IMR-90 (cell line): ENCODE data around the gene RNF112. TPM values are rescaled to one million over a fixed set of nuclear protein-coding genes. Genes with fewer than 3 reads are reported as not detected.

Source experiments
- ATAC-seq: fragments of 200-7000 bp; cut with Tn5 transposase; 2 replicates; pipeline ENCODE4 v1.9.1; 2020; ENCODE audit warnings: low read depth, mild to moderate bottlenecking, moderate library complexity
- BruUV-seq: library from RNA; stranded (reverse); fragments of 400-500 nt; replicated peaks from 2 replicates; lab custom pipeline; 2021; lab: Mats Ljungman, UMichigan
- CTCF ChIA-PET: fragments of 300-600 bp; formaldehyde crosslinking; extraction: SDS; loops from one replicate; lab custom pipeline; 2021; ENCODE audit warnings: antibody characterized with exemption; lab: Yijun Ruan, JAX
- POLR2A ChIA-PET: fragments of 300-600 bp; sonication (Branson Sonifier 250); formaldehyde crosslinking; loops from one replicate; lab custom pipeline; 2022; ENCODE audit warnings: antibody characterized with exemption; ENCODE audit not compliant: unreplicated experiment; lab: Charles Lee
- DNase-seq: peaks from one replicate; pipeline ENCODE4 v3.0.0; 2013
- H2AFZ ChIP-seq: replicated peaks from 2 replicates; pipeline ENCODE3; 2013; ENCODE audit warnings: low read length, mild to moderate bottlenecking; ENCODE audit not compliant: poor library complexity
- H2AK5ac ChIP-seq: 2 replicates; pipeline ENCODE4 v1.6.1; 2013; ENCODE audit warnings: low read depth, low read length, inconsistent platforms
- H2AK9ac ChIP-seq: replicated peaks from 2 replicates; pipeline ENCODE3; 2013; ENCODE audit warnings: mild to moderate bottlenecking, low read depth, low read length, moderate library complexity; ENCODE audit not compliant: poor library complexity
- H2BK120ac ChIP-seq: 2 replicates; pipeline ENCODE4 v1.6.1; 2013; ENCODE audit warnings: low read depth, low read length, inconsistent platforms
- H2BK15ac ChIP-seq: 3 replicates; pipeline ENCODE4 v1.6.1; 2013; ENCODE audit warnings: low read depth, low read length, inconsistent platforms
- H2BK20ac ChIP-seq: 2 replicates; pipeline ENCODE4 v1.6.1; 2013; ENCODE audit warnings: low read depth, mild to moderate bottlenecking, inconsistent platforms, low read length, moderate library complexity
- H2BK5ac ChIP-seq: 2 replicates; pipeline ENCODE4 v1.6.1; 2013; ENCODE audit warnings: mild to moderate bottlenecking, low read depth, low read length, inconsistent platforms; ENCODE audit not compliant: poor library complexity, severe bottlenecking
- H3K14ac ChIP-seq: replicated peaks from 2 replicates; pipeline ENCODE4 v1.6.1; 2013; ENCODE audit warnings: low read depth, low read length, inconsistent platforms
- H3K18ac ChIP-seq: 2 replicates; pipeline ENCODE4 v1.6.1; 2013; ENCODE audit warnings: low read depth, low read length, control low read depth
- H3K23ac ChIP-seq: 2 replicates; pipeline ENCODE4 v1.6.1; 2013; ENCODE audit warnings: low read depth, low read length, inconsistent platforms
- H3K27ac ChIP-seq: 2 replicates; pipeline ENCODE4 v1.5.1; 2013; ENCODE audit warnings: mild to moderate bottlenecking, control low read depth, low read length; ENCODE audit not compliant: insufficient read depth
- H3K27me3 ChIP-seq: 2 replicates; pipeline ENCODE4 v1.6.1; 2013; ENCODE audit warnings: low read length; ENCODE audit not compliant: control insufficient read depth, insufficient read depth
- H3K36me3 ChIP-seq: 2 replicates; pipeline ENCODE4 v1.6.1; 2013; ENCODE audit warnings: low read length, mixed read lengths; ENCODE audit not compliant: control insufficient read depth, insufficient read depth
- H3K4ac ChIP-seq: 2 replicates; pipeline ENCODE4 v1.6.1; 2013; ENCODE audit warnings: low read depth, low read length, inconsistent platforms
- H3K4me1 ChIP-seq: 2 replicates; pipeline ENCODE4 v1.6.1; 2013; ENCODE audit warnings: low read length, mixed read lengths; ENCODE audit not compliant: control insufficient read depth, insufficient read depth
- H3K4me2 ChIP-seq: 2 replicates; pipeline ENCODE4 v1.6.1; 2013; ENCODE audit warnings: low read depth, mild to moderate bottlenecking, control low read depth, low read length, moderate library complexity
- H3K4me3 ChIP-seq: 2 replicates; pipeline ENCODE4 v1.5.1; 2013; ENCODE audit warnings: low read depth, mild to moderate bottlenecking, control low read depth, low read length, moderate library complexity; ENCODE audit not compliant: insufficient read depth
- H3K56ac ChIP-seq: 2 replicates; pipeline ENCODE4 v1.6.1; 2013; ENCODE audit warnings: low read length, inconsistent platforms; ENCODE audit not compliant: insufficient read depth; ENCODE audit errors: extremely low read depth
- H3K79me1 ChIP-seq, 2 experiments: 2 replicates each; pipeline ENCODE4 v1.6.1; 2013; ENCODE audit warnings: low read length in 2 of 2, inconsistent platforms in 1 of 2, low read depth in 1 of 2
- H3K9ac ChIP-seq: 2 replicates; pipeline ENCODE4 v1.6.1; 2013; ENCODE audit warnings: low read depth, low read length, control low read depth
- H3K9me1 ChIP-seq: 2 replicates; pipeline ENCODE4 v1.6.1; 2013; ENCODE audit warnings: low read length, inconsistent platforms; ENCODE audit not compliant: insufficient read depth
- H3K9me3 ChIP-seq: 2 replicates; pipeline ENCODE4 v1.6.1; 2013; ENCODE audit warnings: low read length; ENCODE audit not compliant: control insufficient read depth, insufficient read depth
- H4K20me1 ChIP-seq: 2 replicates; pipeline ENCODE4 v1.6.1; 2013; ENCODE audit warnings: low read length, inconsistent platforms; ENCODE audit not compliant: insufficient read depth
- H4K5ac ChIP-seq: 2 replicates; pipeline ENCODE4 v1.6.1; 2013; ENCODE audit warnings: mild to moderate bottlenecking, low read depth, low read length, control low read depth
- H4K8ac ChIP-seq, 2 experiments: 2 replicates each; pipeline ENCODE4 v1.6.1; 2013; ENCODE audit warnings: low read depth in 2 of 2, low read length in 2 of 2, control low read depth in 1 of 2, inconsistent platforms in 1 of 2
- H4K91ac ChIP-seq: 2 replicates; pipeline ENCODE4 v1.6.1; 2013; ENCODE audit warnings: low read depth, low read length, inconsistent platforms; ENCODE audit not compliant: insufficient read depth
- BHLHE40 ChIP-seq: fragments of 150-350 bp; IDR thresholded peaks from 2 replicates; pipeline ENCODE4 v1.6.1; 2016; ENCODE audit warnings: mild to moderate bottlenecking, low read depth, low read length
- CHD1 ChIP-seq: IDR thresholded peaks from 2 replicates; pipeline ENCODE4 v1.6.1; 2012; ENCODE audit warnings: low read depth, low read length, improper control_type of control experiment
- MAFK ChIP-seq: IDR thresholded peaks from 2 replicates; pipeline ENCODE4 v1.6.1; 2012; ENCODE audit warnings: low read depth, low read length, improper control_type of control experiment
- NFE2L2 ChIP-seq: fragments of 150-350 bp; IDR thresholded peaks from 2 replicates; pipeline ENCODE4 v1.6.1; 2016; ENCODE audit warnings: low read depth, mild to moderate bottlenecking, low read length
- POLR2A ChIP-seq: IDR thresholded peaks from 2 replicates; pipeline ENCODE4 v1.6.1; 2012; ENCODE audit warnings: mild to moderate bottlenecking, low read depth, low read length
- RAD21 ChIP-seq: IDR thresholded peaks from 2 replicates; pipeline ENCODE4 v1.6.1; 2012; ENCODE audit warnings: low read length, improper control_type of control experiment
- WGBS, 2 experiments: methylation state at CpG; one replicate each; pipeline versions ENCODE4 v1.1.5 to v1.1.7; 2013; ENCODE audit warnings: missing lambda C conversion rate in 2 of 2; ENCODE audit not compliant: insufficient read length in 1 of 2; ENCODE audit errors: extremely low coverage in 2 of 2; 5-methylcytosine and 5-hydroxymethylcytosine counted together
- dilution Hi-C: fragments of 300-500 bp; cut with HindIII; formaldehyde crosslinking; loops from one replicate; pipeline ENCODE4 v1.14.3; 2018; ENCODE audit warnings: low sequenced_read_pairs; ENCODE audit not compliant: unreplicated experiment
- in situ Hi-C: fragments of 300-500 bp; cut with MboI; formaldehyde crosslinking; loops from 3 replicates; pipeline ENCODE4 v1.14.3; 2019; ENCODE audit warnings: low sequenced_read_pairs, inconsistent platforms, mixed read lengths
- intact Hi-C: fragments of 100-400 bp; cut with micrococcal nuclease; formaldehyde crosslinking; loops from 2 replicates; pipeline ENCODE4 v1.10.0; 2022
- polyA plus RNA-seq, 3 experiments: library from polyadenylated mRNA; depleted of rRNA; stranded (reverse); fragments of >200 nt; gene quantifications; 2 replicates each; pipeline ENCODE4 v1.2.3, GENCODE V29; 2012; ENCODE audit warnings: low replicate concordance in 1 of 3
- total RNA-seq: library from RNA; depleted of rRNA; stranded (reverse); fragments of >200 nt; gene quantifications from 2 replicates; pipeline ENCODE4 v1.2.3, GENCODE V29; 2012

The RNF112 gene
- total and polyA plus RNA-seq, 2 of the 4 experiments (the other 2 are of a cell fraction), result 2.5 to 5.7 TPM

- no peak overlapping the region for H2BK5ac ChIP-seq
- peak overlapping the region; percentile 24; the same call in 1 of the 2 replicates for H3K23ac ChIP-seq
- peak overlapping the region; percentile 29; the same call in 1 of the 2 replicates for H2AK5ac ChIP-seq
- H3K4me2 ChIP-seq, result no peak overlapping the region
- no peaks in the 10 kb centered on the region for H3K9me3 ChIP-seq
- no peak overlapping the region for H4K8ac ChIP-seq
- no peak for ATAC-seq
- peak overlapping the region; percentile 62 for H2AK9ac ChIP-seq
- dilution Hi-C loops (no loop called here), intact Hi-C loops (loop anchor here (5.0 kb wide), 1 partner anchor 507 kb away; no protein-coding TSS in a partner anchor), in situ Hi-C loops (no loop called here)
- H3K18ac ChIP-seq, result no peak overlapping the region
- no TSS peak for BruUV-seq
- H2BK20ac ChIP-seq, result no peak overlapping the region
- no peak overlapping the region for H4K5ac ChIP-seq
- H2BK15ac ChIP-seq, result no peak overlapping the region
- H4K91ac ChIP-seq, result no peak overlapping the region
- H3K56ac ChIP-seq, result no peak overlapping the region
- peaks cover 32% of the 10 kb centered on the region for H4K20me1 ChIP-seq
- no peak overlapping the region for H3K14ac ChIP-seq
- peaks cover 37 to 73% of the 10 kb centered on the region in 2 experiments for H3K79me1 ChIP-seq
- TF ChIP-seq NFE2L2 (no peak), CHD1 (no peak), BHLHE40 (no peak), POLR2A (no peak), MAFK (no peak), RAD21 (no peak)
- no peak overlapping the region for H3K27ac ChIP-seq
- peaks cover 34% of the 10 kb centered on the region for H3K4me1 ChIP-seq
- H3K9ac ChIP-seq, result no peak overlapping the region
- no peak overlapping the region for H2AFZ ChIP-seq
- 95% methylated on average over 9 of the region's 29 CpGs; no CpG with 5 or more reads in 1 of the 2 experiments for WGBS, 2 experiments
- no peak overlapping the region for H2BK120ac ChIP-seq
- no peak for DNase-seq
- ChIA-PET CTCF (no interaction called here), POLR2A (no interaction called here)
- H3K4me3 ChIP-seq, result no peak overlapping the region
- H3K36me3 ChIP-seq, result peaks cover 55% of the 10 kb centered on the region
- H3K27me3 ChIP-seq, result no peaks in the 10 kb centered on the region
- H3K4ac ChIP-seq, result peak overlapping the region; percentile 1; the same call in 1 of the 2 replicates
- H3K9me1 ChIP-seq, result peaks cover 37% of the 10 kb centered on the region
Measured at GRCh38 chr17:19380481-19381301, 30.3 kb upstream of the RNF112 start.
